HG03108 (cell line): ENCODE measurements around the gene LOC101059915.

ENCODE experiments used
- ATAC-seq: cut with Tn5 transposase; IDR thresholded peaks from one replicate; pipeline ENCODE4 v1.9.1; 2021; ENCODE audit warnings: moderate library complexity; ENCODE audit not compliant: unreplicated experiment

LOC101059915 gene

DNA sequence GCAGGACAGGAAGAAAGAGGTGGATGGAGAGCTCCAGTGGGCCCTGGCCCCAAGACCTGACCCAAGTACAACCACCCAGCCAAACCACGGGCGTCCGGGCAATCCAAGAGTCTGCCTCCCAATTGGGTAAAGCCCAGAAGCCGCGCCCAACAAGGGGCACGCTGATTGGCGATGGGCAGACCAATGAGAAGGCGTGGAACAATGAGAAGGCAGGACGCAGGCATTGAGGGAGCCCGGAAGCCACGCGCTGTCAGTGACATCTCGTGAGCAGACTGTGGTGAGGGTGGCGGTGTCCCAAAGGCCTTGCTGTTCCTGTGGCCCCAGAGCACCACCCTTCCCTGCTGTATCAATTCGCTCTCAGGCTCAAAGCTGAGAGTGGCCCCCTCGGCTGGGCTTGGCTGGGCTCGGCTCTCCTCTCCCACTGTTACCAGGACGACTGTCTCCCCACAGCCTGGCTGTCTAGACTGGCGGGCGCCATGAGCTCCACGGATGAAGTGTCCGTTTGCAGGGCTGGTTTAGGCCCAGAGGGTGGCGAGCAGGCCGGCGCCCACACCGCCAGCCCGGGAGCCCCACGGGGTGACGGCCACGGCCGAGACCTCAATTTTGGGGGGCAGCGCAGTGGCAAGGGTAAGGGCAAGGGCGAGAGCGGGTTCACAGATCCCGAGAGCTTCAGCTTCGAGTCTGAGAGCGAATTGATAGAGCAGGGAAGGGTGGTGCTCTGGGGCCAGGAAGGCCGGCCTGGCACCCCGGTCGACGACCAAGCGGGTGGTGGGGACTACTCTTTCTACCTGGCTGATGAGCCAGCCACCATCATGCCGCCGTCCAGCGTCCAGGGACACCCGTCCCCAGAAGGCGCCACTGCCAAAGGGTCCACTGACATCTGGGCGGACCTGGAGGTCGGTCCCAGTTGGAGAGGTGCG is at the start of gene LOC101059915:
Gene LOC101059915 (plus strand): TSS at position 219 of the 920 bp plus-strand sequence.
- no peak for ATAC-seq

GRCh38 chrX:71617742-71618141 is 49.6 kb upstream of the LOC101059915 start:
- no peak for ATAC-seq

- peak; percentile 57 for ATAC-seq
These were observed 49.0 kb upstream of the LOC101059915 start, which contains the start of gene CXCR3 for GRCh38 chrX:71618303-71618721. CXCR3 (minus strand) TSS chrX:71618511; CDS start chrX:71618449, 62 bp downstream.

DNA sequence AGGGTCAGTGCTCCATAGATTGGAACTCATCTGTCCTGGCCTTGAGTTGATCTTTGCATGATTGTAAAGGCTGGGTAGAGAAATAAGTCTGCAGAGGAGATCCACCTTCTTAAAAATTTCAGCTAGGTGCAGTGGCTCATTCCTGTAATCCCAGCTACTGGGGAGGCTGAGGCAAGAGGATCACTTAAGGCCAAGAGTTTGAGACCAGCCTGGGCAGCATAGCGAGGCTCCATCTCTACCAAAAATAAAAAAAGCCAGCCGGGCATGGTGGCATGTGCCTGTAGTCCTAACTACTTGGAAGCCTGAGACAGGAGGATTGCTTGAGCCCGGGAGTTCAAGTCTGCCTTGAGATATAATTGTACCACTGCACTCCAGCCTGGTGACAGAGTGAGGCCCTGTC is 48.6 kb upstream of the LOC101059915 start:
- no peak for ATAC-seq

- ATAC-seq: no peak
These were observed 48.2 kb upstream of the LOC101059915 start for GRCh38 chrX:71619193-71619592.

- ATAC-seq: no peak
These were observed 47.4 kb upstream of the LOC101059915 start for GRCh38 chrX:71619986-71620385.

- no peak for ATAC-seq
These were observed 45.7 kb upstream of the LOC101059915 start for GRCh38 chrX:71621603-71622002.

GRCh38 chrX:71622032-71622575 is 45.2 kb upstream of the LOC101059915 start:
- no peak for ATAC-seq

GRCh38 chrX:71622576-71623450 is 44.5 kb upstream of the LOC101059915 start:
- ATAC-seq: peak; percentile 51

GRCh38 chrX:71623714-71624113 is 43.6 kb upstream of the LOC101059915 start:
- no peak for ATAC-seq

GRCh38 chrX:71625471-71625870 is 41.9 kb upstream of the LOC101059915 start:
- no peak for ATAC-seq

GRCh38 chrX:71626576-71626975 is 40.8 kb upstream of the LOC101059915 start:
- no peak for ATAC-seq

DNA sequence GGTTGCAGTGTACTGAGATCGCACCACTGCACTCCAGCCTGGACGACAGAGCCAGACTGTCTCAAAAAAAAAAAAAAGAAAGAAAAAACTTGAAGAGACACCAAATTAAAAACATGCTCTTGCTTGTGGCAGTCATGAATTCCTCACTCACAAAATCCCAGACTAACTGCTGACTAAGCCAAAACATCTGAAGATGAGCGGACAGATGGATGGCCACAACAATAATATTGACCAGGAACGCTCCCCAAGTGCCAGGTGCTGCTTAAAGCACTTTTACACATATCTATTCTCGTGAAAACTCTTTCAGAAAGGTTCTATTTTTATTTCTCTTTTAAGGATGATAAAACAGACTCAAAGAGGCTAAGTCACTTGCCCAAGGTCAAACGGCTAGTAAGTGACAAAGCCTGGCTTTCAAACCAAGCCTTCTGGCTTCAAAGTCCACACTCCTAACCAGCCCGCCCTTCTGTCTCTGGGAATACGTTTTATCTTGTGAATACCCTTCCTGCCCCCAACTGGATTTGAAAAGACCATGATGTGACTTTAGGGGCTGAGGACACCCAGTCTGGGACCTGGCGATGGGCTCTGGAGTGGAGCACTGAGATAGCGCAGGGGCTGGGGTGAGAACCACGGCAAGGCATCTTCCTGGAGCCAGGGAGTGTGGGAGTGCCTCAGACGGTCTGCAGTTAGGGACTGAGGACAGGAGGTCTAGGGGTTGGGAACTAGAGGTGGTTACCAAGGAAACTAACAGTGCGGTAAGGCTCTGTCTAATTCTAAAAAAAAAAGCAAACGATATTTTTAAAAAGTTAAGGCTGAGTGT is 39.5 kb upstream of the LOC101059915 start:
- no peak for ATAC-seq

DNA sequence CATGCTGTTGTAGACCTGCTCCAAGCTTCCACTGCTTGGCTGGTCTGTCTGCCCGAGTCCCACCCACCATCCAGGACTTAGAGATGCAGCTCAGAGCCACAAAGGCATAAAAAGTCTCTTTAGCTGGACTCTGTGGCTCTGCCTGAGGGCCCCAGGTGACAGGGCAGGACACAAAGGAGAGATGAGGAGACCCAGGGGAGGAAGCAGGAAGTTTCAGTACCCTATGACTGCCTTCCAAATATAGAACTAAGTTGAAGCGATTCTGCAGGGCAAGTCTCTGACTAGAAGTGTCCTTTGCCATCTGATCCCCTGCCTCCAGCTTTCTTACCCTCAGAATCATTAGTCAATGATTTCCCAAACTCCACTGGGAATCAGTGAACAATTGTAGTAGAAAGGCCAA is 37.9 kb upstream of the LOC101059915 start:
- ATAC-seq: peak; percentile 70

- no peak for ATAC-seq
These were observed 34.3 kb upstream of the LOC101059915 start for GRCh38 chrX:71632923-71633657.

DNA sequence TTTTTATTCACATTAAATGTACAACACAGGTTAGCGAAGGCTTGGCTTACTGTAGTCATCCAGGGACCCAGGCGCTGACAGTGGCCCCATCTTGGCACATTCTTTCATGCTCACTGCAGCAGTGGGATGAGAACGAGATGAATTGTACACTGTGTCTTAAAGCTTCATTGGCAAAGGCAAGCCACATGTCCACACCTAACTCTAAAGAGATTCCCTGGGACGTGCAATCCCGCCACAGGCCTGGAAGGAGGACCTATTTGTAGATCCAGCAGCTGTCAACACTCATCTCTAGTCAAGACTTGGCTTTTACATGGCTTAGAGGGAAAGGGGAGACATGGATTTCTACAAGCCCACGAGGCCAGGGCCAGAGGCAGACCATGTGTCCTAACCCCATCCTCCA is 33.0 kb upstream of the LOC101059915 start:
- ATAC-seq: no peak

DNA sequence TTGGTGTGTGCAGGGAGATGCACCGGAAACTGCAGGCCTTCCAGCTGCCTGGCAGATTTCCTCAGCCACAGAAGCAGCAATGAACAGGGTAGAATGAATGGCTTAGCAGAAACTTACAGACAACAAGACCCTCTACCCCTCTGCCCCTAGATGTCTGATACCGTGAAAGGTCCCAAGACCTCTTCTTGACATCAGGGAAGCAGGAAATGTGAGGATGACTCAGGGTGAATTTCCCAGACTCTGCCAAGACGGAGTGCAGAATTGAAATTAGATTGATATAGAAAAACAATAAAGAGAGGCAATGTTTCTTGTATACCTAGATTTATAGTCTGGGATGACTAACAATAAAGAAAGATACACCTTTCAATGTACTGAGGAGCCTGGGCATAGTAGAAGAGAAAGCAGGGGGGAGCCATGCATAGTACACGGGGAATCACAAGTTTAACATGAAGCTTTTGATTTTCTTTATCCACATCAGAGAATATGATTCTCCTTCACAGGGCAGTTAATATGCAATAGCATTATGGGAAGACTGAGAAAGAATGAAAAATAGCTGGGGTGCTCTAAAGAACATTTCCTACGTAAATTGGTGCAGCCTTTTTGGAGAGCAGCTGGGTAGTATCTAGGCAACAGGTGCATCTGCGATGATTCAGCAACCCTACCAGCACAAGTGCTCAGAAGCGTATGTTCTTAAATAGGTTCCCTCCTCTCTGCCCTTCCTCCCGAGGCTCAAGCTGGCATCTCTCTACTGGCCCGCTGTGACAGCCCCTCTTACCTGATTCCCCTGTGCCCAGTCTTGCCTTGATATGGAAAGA is 30.7 kb upstream of the LOC101059915 start:
- no peak for ATAC-seq

DNA sequence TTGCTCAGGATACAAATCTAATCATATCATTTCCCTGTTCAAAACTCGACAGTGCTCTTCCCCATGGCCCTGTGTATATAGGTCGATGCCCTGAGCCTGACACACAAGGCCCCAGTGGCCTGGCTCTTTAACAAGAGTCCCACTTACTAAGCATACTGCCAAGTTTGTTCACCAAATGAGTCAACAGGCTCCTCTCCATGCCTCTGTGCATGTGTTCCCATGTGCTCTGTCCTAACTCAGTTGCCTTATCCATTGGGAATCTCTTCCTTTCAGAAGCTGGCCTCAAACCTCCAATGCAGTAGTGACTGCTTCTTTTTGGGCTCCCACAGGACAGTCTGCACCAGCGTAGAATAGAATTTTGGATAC is 30.1 kb upstream of the LOC101059915 start:
- ATAC-seq: no peak

DNA sequence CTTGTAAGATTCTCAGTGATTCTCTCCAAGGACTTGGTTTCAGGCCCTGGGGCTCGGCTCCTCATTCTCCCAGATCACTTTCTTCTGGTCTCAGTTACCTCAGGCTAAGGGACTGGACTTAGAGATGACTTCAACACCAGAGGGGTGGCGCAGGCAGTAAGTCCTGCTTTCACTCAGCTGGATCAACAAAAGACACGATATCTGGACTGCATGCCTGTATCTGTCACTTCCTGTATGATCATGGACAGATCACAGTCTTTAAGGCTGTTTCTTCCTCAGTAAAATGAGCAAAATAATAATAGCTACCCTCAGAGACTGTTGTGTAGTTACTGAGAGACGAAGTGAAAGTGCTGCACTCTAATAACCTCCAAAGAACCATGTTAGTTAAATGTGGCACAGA is 29.5 kb upstream of the LOC101059915 start:
- no peak for ATAC-seq
